ENCODE data around the gene UAP1. TPM values are rescaled to one million over a fixed set of nuclear protein-coding genes. Genes with fewer than 3 reads are reported as not detected.

UAP1 gene
- total and polyA plus RNA-seq, 2 donors (not counting 3 experiments of a cell fraction or from before 2014, with no cell fraction given) = 30.6 to 89.8 TPM

GRCh38 chr1:162530988-162531319 is 30.6 kb upstream of the UAP1 start:
- TF ChIP-seq GATA2 (IDR thresholded peaks at IDR 0.05; ENCODE audit: insufficient read depth, insufficient read length, low read depth, low read length) (no peak), FOS (IDR thresholded peaks at IDR 0.05; ENCODE audit: borderline replicate concordance, insufficient read depth, low read length) (no peak), POLR2AphosphoS5 (IDR thresholded peaks at IDR 0.05; ENCODE audit: insufficient read depth, low read depth, low read length) (no peak), JUN (IDR thresholded peaks at IDR 0.05; ENCODE audit: borderline replicate concordance, insufficient read depth, insufficient read length, low read depth) (no peak), MYC (IDR thresholded peaks at IDR 0.05; ENCODE audit: low read depth, low read length) (no peak), EZH2 (IDR thresholded peaks at IDR 0.05; ENCODE audit: borderline replicate concordance, low read depth, low read length, severe bottlenecking) (no peak), CTCF (IDR thresholded peaks at IDR 0.05; ENCODE audit: extremely low read depth in 1 of 2, insufficient read depth in 1 of 2, low read depth in 1 of 2, low read length in 2 of 2) (no peak), POLR2A (IDR thresholded peaks at IDR 0.05; ENCODE audit: low read depth, low read length) (no peak)
- TF ChIP-seq, protein P1, sequence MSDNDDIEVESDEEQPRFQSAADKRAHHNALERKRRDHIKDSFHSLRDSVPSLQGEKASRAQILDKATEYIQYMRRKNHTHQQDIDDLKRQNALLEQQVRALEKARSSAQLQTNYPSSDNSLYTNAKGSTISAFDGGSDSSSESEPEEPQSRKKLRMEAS (IDR thresholded peaks at IDR 0.05; ENCODE audit: insufficient read depth, insufficient read length) = no peak
- H3K36me3 ChIP-seq (ENCODE audit: control insufficient read depth in 2 of 2, extremely low read depth in 1 of 2, insufficient read depth in 2 of 2, low read length in 2 of 2) = peaks cover 0 to 4% of the 10 kb centered on the region in 2 experiments
- peaks cover 14% of the 10 kb centered on the region for H3K4me1 ChIP-seq (ENCODE audit: control insufficient read depth, extremely low read depth, insufficient read depth, low read length)
- H3K79me2 ChIP-seq (ENCODE audit: control insufficient read depth, insufficient read depth, low read length) = peaks cover 2% of the 10 kb centered on the region
- H3K27ac ChIP-seq (ENCODE audit: insufficient read depth, low read depth, low read length) = no peak overlapping the region
- no peak overlapping the region for H3K4me2 ChIP-seq (ENCODE audit: insufficient read depth, low read length)
- DNase-seq (ENCODE audit: low read depth, low spot score) (no peak), FAIRE-seq (no peak)
- no peaks in the 10 kb centered on the region for H3K9me3 ChIP-seq (replicated peaks; ENCODE audit: control insufficient read depth, insufficient read depth, low read length)
- no peak overlapping the region for H2AFZ ChIP-seq (ENCODE audit: low read depth, low read length)
- POLR2A ChIA-PET = no interaction called here
- H3K9me1 ChIP-seq (replicated peaks; ENCODE audit: control insufficient read depth, extremely low read depth, insufficient read depth, low read length) = no peaks in the 10 kb centered on the region
- no peaks in the 10 kb centered on the region for H4K20me1 ChIP-seq (replicated peaks; ENCODE audit: control insufficient read depth, extremely low read depth, insufficient read depth, low read length)
- H3K4me3 ChIP-seq (replicated peaks in 1 of 3; ENCODE audit: insufficient read depth in 1 of 3, low read depth in 1 of 3, low read length in 3 of 3) = no peak overlapping the region
- CTCF ChIA-PET = interaction anchor here (0.8 to 1.5 kb wide), 6 partner anchors 11 to 475 kb away, joined by 3 to 5 read pairs (median 3); no protein-coding TSS in a partner anchor
- BruUV-seq (replicated peaks) = no TSS peak
- no peak overlapping the region for H3K9ac ChIP-seq (replicated peaks; ENCODE audit: extremely low read depth, insufficient read depth, low read length)
- intact Hi-C loops (cut with micrococcal nuclease) = no loop called here
- H3K27me3 ChIP-seq (ENCODE audit: control insufficient read depth in 2 of 2, insufficient read depth in 2 of 2, low read length in 2 of 2) = no peaks in the 10 kb centered on the region
- dilution Hi-C loops (cut with MboI; ENCODE audit: extremely low pct_ligation_motif_present, low sequenced_read_pairs) = no loop called here
